OCI-LY1 (cell line): ENCODE data around the gene RNASE8.

ENCODE experiments used
- H2AFZ ChIP-seq: fragments of 200-600 bp; sonication (generic), shearing (Covaris generic); 2 replicates; pipeline ENCODE4 v1.6.0; 2014; ENCODE audit warnings: antibody characterized with exemption, mild to moderate bottlenecking, low read length
- H3F3A ChIP-seq: fragments of 200-600 bp; sonication (generic), shearing (Covaris generic); 2 replicates; pipeline ENCODE4 v1.6.0; 2014; ENCODE audit warnings: mild to moderate bottlenecking, antibody characterized with exemption, low read length, moderate library complexity; ENCODE audit not compliant: insufficient read depth
- H3K27ac ChIP-seq: fragments of 200-600 bp; sonication (generic); 2 replicates; pipeline ENCODE4 v1.5.1; 2014; ENCODE audit warnings: low read length, mixed run types, mild to moderate bottlenecking, low read depth; ENCODE audit not compliant: poor library complexity, severe bottlenecking
- H3K27me3 ChIP-seq: fragments of 200-600 bp; sonication (generic); 2 replicates; pipeline ENCODE4 v1.6.0; 2014; ENCODE audit warnings: antibody characterized with exemption, mild to moderate bottlenecking, low read length, moderate library complexity; ENCODE audit not compliant: insufficient read depth
- H3K36me3 ChIP-seq: fragments of 200-600 bp; sonication (generic); 2 replicates; pipeline ENCODE4 v1.6.1; 2014; ENCODE audit warnings: mild to moderate bottlenecking, antibody characterized with exemption, low read length, moderate library complexity, mixed read lengths; ENCODE audit not compliant: insufficient read depth
- H3K4me1 ChIP-seq: fragments of 200-600 bp; sonication (generic); 2 replicates; pipeline ENCODE4 v1.5.1; 2014; ENCODE audit warnings: mild to moderate bottlenecking, low read length, moderate library complexity; ENCODE audit not compliant: insufficient read depth, severe bottlenecking
- H3K4me2 ChIP-seq: fragments of 200-600 bp; sonication (generic), shearing (Covaris generic); 2 replicates; pipeline ENCODE4 v1.6.1; 2014; ENCODE audit warnings: low read length
- H3K4me3 ChIP-seq: fragments of 200-600 bp; sonication (generic); 2 replicates; pipeline ENCODE4 v1.5.1; 2014; ENCODE audit warnings: low read length, low read depth, mild to moderate bottlenecking, mixed read lengths; ENCODE audit not compliant: poor library complexity, severe bottlenecking
- H3K79me2 ChIP-seq: fragments of 200-600 bp; shearing (Covaris generic); 2 replicates; pipeline ENCODE4 v1.6.1; 2016; ENCODE audit warnings: mixed run types, low read length, mixed read lengths; ENCODE audit not compliant: insufficient read depth
- H3K9ac ChIP-seq: fragments of 200-600 bp; sonication (generic), shearing (Covaris generic); 2 replicates; pipeline ENCODE4 v1.6.1; 2014; ENCODE audit warnings: mild to moderate bottlenecking, low read length, mixed read lengths
- H3K9me2 ChIP-seq: fragments of 200-600 bp; sonication (generic), shearing (Covaris generic); 2 replicates; pipeline ENCODE4 v1.6.1; 2014; ENCODE audit warnings: low read depth, mild to moderate bottlenecking, low read length, mixed read lengths
- H3K9me3 ChIP-seq: fragments of 200-600 bp; shearing (Covaris generic); 2 replicates; pipeline ENCODE4 v1.6.1; 2014; ENCODE audit warnings: low read length, mixed read lengths
- H4K20me1 ChIP-seq: fragments of 200-600 bp; sonication (generic), shearing (Covaris generic); 2 replicates; pipeline ENCODE4 v1.6.0; 2016; ENCODE audit warnings: mild to moderate bottlenecking, low read length; ENCODE audit not compliant: insufficient read depth
- EZH2 ChIP-seq: fragments of 200-600 bp; sonication (generic), shearing (Covaris generic); IDR thresholded peaks from 2 replicates; pipeline ENCODE4 v1.8.0; 2017; ENCODE audit warnings: borderline replicate concordance, mixed run types, mild to moderate bottlenecking, antibody characterized with exemption, low read length, moderate library complexity, mixed read lengths
- TF ChIP-seq, protein P1 (sequence below): fragments of 200-600 bp; sonication (generic), shearing (Covaris generic); IDR thresholded peaks from 2 replicates; pipeline ENCODE4 v1.5.1; 2017; ENCODE audit warnings: mild to moderate bottlenecking, antibody characterized with exemption, low read length, moderate library complexity, mixed read lengths

The RNASE8 gene

GRCh38 chr14:21068521-21069387 lies 11.1 kb downstream of the RNASE8 start:
- H3K9me2 ChIP-seq = no peaks in the 10 kb centered on the region
- H4K20me1 ChIP-seq = no peaks in the 10 kb centered on the region
- no peak overlapping the region for H2AFZ ChIP-seq
- no peak overlapping the region for H3K27ac ChIP-seq
- H3K36me3 ChIP-seq = no peaks in the 10 kb centered on the region
- H3K27me3 ChIP-seq = peaks cover 10% of the 10 kb centered on the region
- H3K4me2 ChIP-seq = peak overlapping the region; percentile 78; the same call in 1 of the 2 replicates
- H3K4me1 ChIP-seq = peaks cover 22% of the 10 kb centered on the region
- no peaks in the 10 kb centered on the region for H3K79me2 ChIP-seq
- TF ChIP-seq, protein P1, sequence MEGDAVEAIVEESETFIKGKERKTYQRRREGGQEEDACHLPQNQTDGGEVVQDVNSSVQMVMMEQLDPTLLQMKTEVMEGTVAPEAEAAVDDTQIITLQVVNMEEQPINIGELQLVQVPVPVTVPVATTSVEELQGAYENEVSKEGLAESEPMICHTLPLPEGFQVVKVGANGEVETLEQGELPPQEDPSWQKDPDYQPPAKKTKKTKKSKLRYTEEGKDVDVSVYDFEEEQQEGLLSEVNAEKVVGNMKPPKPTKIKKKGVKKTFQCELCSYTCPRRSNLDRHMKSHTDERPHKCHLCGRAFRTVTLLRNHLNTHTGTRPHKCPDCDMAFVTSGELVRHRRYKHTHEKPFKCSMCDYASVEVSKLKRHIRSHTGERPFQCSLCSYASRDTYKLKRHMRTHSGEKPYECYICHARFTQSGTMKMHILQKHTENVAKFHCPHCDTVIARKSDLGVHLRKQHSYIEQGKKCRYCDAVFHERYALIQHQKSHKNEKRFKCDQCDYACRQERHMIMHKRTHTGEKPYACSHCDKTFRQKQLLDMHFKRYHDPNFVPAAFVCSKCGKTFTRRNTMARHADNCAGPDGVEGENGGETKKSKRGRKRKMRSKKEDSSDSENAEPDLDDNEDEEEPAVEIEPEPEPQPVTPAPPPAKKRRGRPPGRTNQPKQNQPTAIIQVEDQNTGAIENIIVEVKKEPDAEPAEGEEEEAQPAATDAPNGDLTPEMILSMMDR = peak; percentile 48
- no peak; the same call in 1 of the 2 replicates for TF ChIP-seq EZH2
- H3K4me3 ChIP-seq = no peak overlapping the region
- H3F3A ChIP-seq = no peaks in the 10 kb centered on the region
- no peaks in the 10 kb centered on the region for H3K9me3 ChIP-seq
- H3K9ac ChIP-seq = no peak overlapping the region

DNA sequence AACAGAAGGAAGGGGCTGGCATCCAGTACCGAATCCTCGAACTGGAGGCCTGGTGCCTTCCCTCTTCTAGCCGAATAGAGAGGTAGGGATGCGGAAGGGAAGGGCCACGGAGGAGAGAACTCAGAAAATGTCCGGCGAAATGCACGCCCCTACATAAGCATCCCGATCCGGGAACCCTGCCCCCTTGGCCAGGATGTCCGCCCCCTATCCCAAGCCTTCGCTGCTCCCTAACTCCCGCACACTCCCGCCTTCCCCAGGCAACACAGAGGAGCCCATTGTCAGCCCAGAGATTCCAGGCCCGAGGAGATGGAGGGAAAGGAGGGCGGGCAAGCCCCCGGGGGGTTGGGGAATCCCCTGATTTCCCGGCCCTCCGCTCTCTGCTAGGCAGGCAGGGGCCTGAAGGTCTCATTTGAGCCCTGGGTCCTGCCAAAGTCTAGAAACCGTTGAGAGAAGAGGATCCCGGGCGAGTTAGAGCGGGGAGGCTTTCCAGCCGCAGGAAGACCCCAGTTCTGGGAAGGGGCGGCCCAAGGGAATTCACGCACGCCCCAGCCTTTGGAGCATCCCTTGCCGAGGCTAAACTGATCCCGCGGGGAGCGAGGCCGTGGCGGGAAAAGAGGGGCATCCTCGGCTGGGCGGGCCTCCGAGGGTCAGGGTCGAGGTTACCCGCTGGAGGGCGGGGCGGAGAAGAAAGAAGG lies 11.9 kb downstream of the RNASE8 start:
- Histone ChIP-seq H3K9me2 (no peaks in the 10 kb centered on the region), H3K4me3 (peak overlapping the region; percentile 55), H4K20me1 (no peaks in the 10 kb centered on the region), H3K4me2 (peak overlapping the region; percentile 78; the same call in 1 of the 2 replicates), H3K27ac (no peak overlapping the region), H3K9me3 (no peaks in the 10 kb centered on the region), H3K9ac (no peak overlapping the region), H3F3A (no peaks in the 10 kb centered on the region), H2AFZ (no peak overlapping the region), H3K4me1 (peaks cover 22% of the 10 kb centered on the region), H3K27me3 (peaks cover 10% of the 10 kb centered on the region), H3K36me3 (no peaks in the 10 kb centered on the region), H3K79me2 (no peaks in the 10 kb centered on the region)
- TF ChIP-seq, protein P1 = no peak
- TF ChIP-seq EZH2 = no peak; the same call in 1 of the 2 replicates

- H4K20me1 ChIP-seq = no peaks in the 10 kb centered on the region
- H3K27me3 ChIP-seq = peaks cover 10% of the 10 kb centered on the region
- H3K4me3 ChIP-seq = peak within 1 kb of the TSS; percentile 55
- no peak within 1 kb of the TSS for H3K27ac ChIP-seq
- H3K79me2 ChIP-seq = no peaks in the 10 kb centered on the region
- H3F3A ChIP-seq = no peaks in the 10 kb centered on the region
- peak within 1 kb of the TSS; percentile 78 for H3K4me2 ChIP-seq
- H3K9me3 ChIP-seq = no peaks in the 10 kb centered on the region
- TF ChIP-seq, protein P1 = no peak
- TF ChIP-seq EZH2 = no peak
- no peak within 1 kb of the TSS for H2AFZ ChIP-seq
- H3K4me1 ChIP-seq = peaks cover 22% of the 10 kb centered on the region
- H3K36me3 ChIP-seq = no peaks in the 10 kb centered on the region
- H3K9me2 ChIP-seq = no peaks in the 10 kb centered on the region
- peak within 1 kb of the TSS; percentile 14; the same call in 1 of the 2 replicates for H3K9ac ChIP-seq
These were observed 12.5 kb downstream of the RNASE8 start, which contains the start of gene ARHGEF40 for GRCh38 chr14:21070083-21070609. TSS of gene ARHGEF40 (plus strand) at chr14:21070304. CDS start at chr14:21070397, 93 bp downstream.
